Measurements from ENCODE around the gene SKIC2. TPM values are rescaled to one million over a fixed set of nuclear protein-coding genes. Genes with fewer than 3 reads are reported as not detected.

The SKIC2 gene
- total and polyA plus RNA-seq, 10 of the 15 experiments (the other 5 are each of a cell fraction or from before 2014, with no cell fraction given): 3.3 to 79.2 (median 32.5) TPM

GRCh38 chr6:31935021-31935420 lies 24.0 kb upstream of the SKIC2 start:
- H2AFZ ChIP-seq (ENCODE audit: control insufficient read depth, low read depth, low read length): no peak overlapping the region
- intact Hi-C loops (cut with micrococcal nuclease; ENCODE audit: unreplicated experiment) (no loop called here), in situ Hi-C loops (cut with MboI) (no loop called here)
- H3K9ac ChIP-seq (ENCODE audit: control insufficient read depth, insufficient read depth, low read length): no peak overlapping the region
- H3K36me3 ChIP-seq (ENCODE audit: control insufficient read depth in 2 of 2, insufficient read depth in 2 of 2, low read length in 1 of 2): no peaks in the 10 kb centered on the region
- no peaks in the 10 kb centered on the region for H3K4me1 ChIP-seq (ENCODE audit: control insufficient read depth, insufficient read depth, low read length)
- H3K9me3 ChIP-seq (replicated peaks; ENCODE audit: control insufficient read depth, insufficient read depth, low read length): no peaks in the 10 kb centered on the region
- ChIA-PET SMC1A (ENCODE audit: uncharacterized antibody, unreplicated experiment) (interaction anchor here (0.7 to 1.1 kb wide), 2 partner anchors 10 to 114 kb away, joined by 3 to 5 read pairs; no protein-coding TSS in a partner anchor), RAD21 (ENCODE audit: unreplicated experiment) (no interaction called here), POLR2A (no interaction called here), CTCF (interaction anchor here (0.7 to 1.0 kb wide), 2 partner anchors 9 to 23 kb away, joined by 3 read pairs; no protein-coding TSS in a partner anchor)
- no peak overlapping the region for H3K4me2 ChIP-seq (ENCODE audit: control insufficient read depth, insufficient read depth)
- no peak overlapping the region for H3K4me3 ChIP-seq
- no peaks in the 10 kb centered on the region for H3K79me2 ChIP-seq (ENCODE audit: control insufficient read depth, insufficient read depth, low read length)
- no TSS peak for BruUV-seq (replicated peaks)
- WGBS (ENCODE audit: insufficient coverage, insufficient replicate concordance, low lambda C conversion rate, missing lambda C conversion rate): 60% methylated on average over 3 of the region's 3 CpGs
- no peak overlapping the region for H3K27ac ChIP-seq (ENCODE audit: control insufficient read depth, insufficient read depth)
- no peak for TF ChIP-seq KDM1A (IDR thresholded peaks at IDR 0.05; ENCODE audit: borderline replicate concordance)
- no peak for TF ChIP-seq SPI1 (IDR thresholded peaks at IDR 0.05; ENCODE audit: borderline replicate concordance, insufficient read depth, low read depth, low read length)
- no peak for TF ChIP-seq EP300 (IDR thresholded peaks at IDR 0.05; ENCODE audit: borderline replicate concordance in 1 of 2, control insufficient read depth in 1 of 2, low read depth in 2 of 2, low read length in 2 of 2)
- TF ChIP-seq YY1 (IDR thresholded peaks at IDR 0.05; ENCODE audit: low read depth, low read length): no peak
- ATAC-seq (no peak), DNase-seq (ENCODE audit: low read depth, low spot score) (no peak), FAIRE-seq (no peak)
- H4K20me1 ChIP-seq (ENCODE audit: control insufficient read depth, insufficient read depth): no peaks in the 10 kb centered on the region
- peaks cover 0 to 2% of the 10 kb centered on the region in 2 experiments; a peak in 1 of 4 replicates for H3K27me3 ChIP-seq (replicated peaks in 1 of 2; ENCODE audit: control insufficient read depth in 2 of 2, insufficient read depth in 2 of 2, low read length in 1 of 2)

- FAIRE-seq: no peak
- Histone ChIP-seq H3K4me1 (ENCODE audit: control insufficient read depth, insufficient read depth, low read length) (no peaks in the 10 kb centered on the region), H3K27me3 (replicated peaks in 1 of 2; ENCODE audit: control insufficient read depth in 2 of 2, insufficient read depth in 2 of 2, low read length in 1 of 2) (peaks cover 0 to 2% of the 10 kb centered on the region in 2 experiments; a peak in 2 of 4 replicates), H3K4me2 (ENCODE audit: control insufficient read depth, insufficient read depth) (no peak overlapping the region), H4K20me1 (ENCODE audit: control insufficient read depth, insufficient read depth) (no peaks in the 10 kb centered on the region), H3K9me3 (replicated peaks; ENCODE audit: control insufficient read depth, insufficient read depth, low read length) (no peaks in the 10 kb centered on the region), H2AFZ (ENCODE audit: control insufficient read depth, low read depth, low read length) (no peak overlapping the region), H3K9ac (ENCODE audit: control insufficient read depth, insufficient read depth, low read length) (no peak overlapping the region), H3K27ac (ENCODE audit: control insufficient read depth, insufficient read depth) (no peak overlapping the region), H3K4me3 (no peak overlapping the region), H3K36me3 (ENCODE audit: control insufficient read depth in 2 of 2, insufficient read depth in 2 of 2, low read length in 1 of 2) (no peaks in the 10 kb centered on the region), H3K79me2 (ENCODE audit: control insufficient read depth, insufficient read depth, low read length) (no peaks in the 10 kb centered on the region)
- intact Hi-C loops (cut with micrococcal nuclease; ENCODE audit: unreplicated experiment) (no loop called here), in situ Hi-C loops (cut with MboI) (no loop called here)
- no TSS peak for BruUV-seq (replicated peaks)
- ATAC-seq: no peak
- ChIA-PET CTCF (interaction anchor here (0.7 to 1.0 kb wide), 2 partner anchors 10 to 24 kb away, joined by 3 read pairs; no protein-coding TSS in a partner anchor), SMC1A (ENCODE audit: uncharacterized antibody, unreplicated experiment) (interaction anchor here (0.7 to 1.1 kb wide), 2 partner anchors 10 to 113 kb away, joined by 3 to 5 read pairs; no protein-coding TSS in a partner anchor), RAD21 (ENCODE audit: unreplicated experiment) (no interaction called here), POLR2A (no interaction called here)
- TF ChIP-seq RUNX3 (IDR thresholded peaks at IDR 0.05; ENCODE audit: low read length) (no peak), STAT1 (conservative IDR thresholded peaks at IDR 0.05) (no peak), KAT2A (conservative IDR thresholded peaks at IDR 0.05; ENCODE audit: control insufficient read depth, low read depth, low read length) (no peak), MTA3 (IDR thresholded peaks at IDR 0.05; ENCODE audit: borderline replicate concordance, low read length) (no peak), SMAD5 (IDR thresholded peaks at IDR 0.05; ENCODE audit: low read depth) (no peak), CHD2 (IDR thresholded peaks at IDR 0.05; ENCODE audit: borderline replicate concordance, low read depth, low read length) (no peak), USF1 (IDR thresholded peaks at IDR 0.05; ENCODE audit: borderline replicate concordance, extremely low read length, insufficient read depth, low read depth, low read length) (no peak), ATF3 (IDR thresholded peaks at IDR 0.05; ENCODE audit: borderline replicate concordance, extremely low read depth, low read depth, low read length) (no peak), NBN (IDR thresholded peaks at IDR 0.05) (no peak), POU2F2 (IDR thresholded peaks at IDR 0.05; ENCODE audit: borderline replicate concordance, low read depth, low read length) (no peak), BRCA1 (IDR thresholded peaks at IDR 0.05; ENCODE audit: low read depth, low read length) (no peak), CEBPB (IDR thresholded peaks at IDR 0.05; ENCODE audit: borderline replicate concordance in 1 of 2, low read depth in 2 of 2, low read length in 2 of 2) (no peak)
- 35% methylated on average over 9 of the region's 9 CpGs for WGBS (ENCODE audit: insufficient coverage, insufficient replicate concordance, low lambda C conversion rate, missing lambda C conversion rate)
- DNase-seq (ENCODE audit: low read depth, low spot score): no peak
Observed at GRCh38 chr6:31935823-31936222, 23.2 kb upstream of the SKIC2 start.

Measured in GM12878 (cell line).